OCI-LY1 (cell line): ENCODE measurements around the gene ACAD10.
"Not testable (repeated sequence)": the region's sequence is repeated elsewhere in the genome, so short reads cannot be mapped to it uniquely, and the experiment has no call there.

Source experiments
- H2AFZ ChIP-seq: fragments of 200-600 bp; sonication (generic), shearing (Covaris generic); 2 replicates; pipeline ENCODE4 v1.6.0; 2014; ENCODE audit warnings: antibody characterized with exemption, mild to moderate bottlenecking, low read length
- H3F3A ChIP-seq: fragments of 200-600 bp; sonication (generic), shearing (Covaris generic); 2 replicates; pipeline ENCODE4 v1.6.0; 2014; ENCODE audit warnings: mild to moderate bottlenecking, antibody characterized with exemption, low read length, moderate library complexity; ENCODE audit not compliant: insufficient read depth
- H3K27ac ChIP-seq: fragments of 200-600 bp; sonication (generic); 2 replicates; pipeline ENCODE4 v1.5.1; 2014; ENCODE audit warnings: low read length, mixed run types, mild to moderate bottlenecking, low read depth; ENCODE audit not compliant: poor library complexity, severe bottlenecking
- H3K27me3 ChIP-seq: fragments of 200-600 bp; sonication (generic); 2 replicates; pipeline ENCODE4 v1.6.0; 2014; ENCODE audit warnings: antibody characterized with exemption, mild to moderate bottlenecking, low read length, moderate library complexity; ENCODE audit not compliant: insufficient read depth
- H3K36me3 ChIP-seq: fragments of 200-600 bp; sonication (generic); 2 replicates; pipeline ENCODE4 v1.6.1; 2014; ENCODE audit warnings: mild to moderate bottlenecking, antibody characterized with exemption, low read length, moderate library complexity, mixed read lengths; ENCODE audit not compliant: insufficient read depth
- H3K4me1 ChIP-seq: fragments of 200-600 bp; sonication (generic); 2 replicates; pipeline ENCODE4 v1.5.1; 2014; ENCODE audit warnings: mild to moderate bottlenecking, low read length, moderate library complexity; ENCODE audit not compliant: insufficient read depth, severe bottlenecking
- H3K4me2 ChIP-seq: fragments of 200-600 bp; sonication (generic), shearing (Covaris generic); 2 replicates; pipeline ENCODE4 v1.6.1; 2014; ENCODE audit warnings: low read length
- H3K4me3 ChIP-seq: fragments of 200-600 bp; sonication (generic); 2 replicates; pipeline ENCODE4 v1.5.1; 2014; ENCODE audit warnings: low read length, low read depth, mild to moderate bottlenecking, mixed read lengths; ENCODE audit not compliant: poor library complexity, severe bottlenecking
- H3K79me2 ChIP-seq: fragments of 200-600 bp; shearing (Covaris generic); 2 replicates; pipeline ENCODE4 v1.6.1; 2016; ENCODE audit warnings: mixed run types, low read length, mixed read lengths; ENCODE audit not compliant: insufficient read depth
- H3K9ac ChIP-seq: fragments of 200-600 bp; sonication (generic), shearing (Covaris generic); 2 replicates; pipeline ENCODE4 v1.6.1; 2014; ENCODE audit warnings: mild to moderate bottlenecking, low read length, mixed read lengths
- H3K9me2 ChIP-seq: fragments of 200-600 bp; sonication (generic), shearing (Covaris generic); 2 replicates; pipeline ENCODE4 v1.6.1; 2014; ENCODE audit warnings: low read depth, mild to moderate bottlenecking, low read length, mixed read lengths
- H3K9me3 ChIP-seq: fragments of 200-600 bp; shearing (Covaris generic); 2 replicates; pipeline ENCODE4 v1.6.1; 2014; ENCODE audit warnings: low read length, mixed read lengths
- H4K20me1 ChIP-seq: fragments of 200-600 bp; sonication (generic), shearing (Covaris generic); 2 replicates; pipeline ENCODE4 v1.6.0; 2016; ENCODE audit warnings: mild to moderate bottlenecking, low read length; ENCODE audit not compliant: insufficient read depth
- EZH2 ChIP-seq: fragments of 200-600 bp; sonication (generic), shearing (Covaris generic); IDR thresholded peaks from 2 replicates; pipeline ENCODE4 v1.8.0; 2017; ENCODE audit warnings: borderline replicate concordance, mixed run types, mild to moderate bottlenecking, antibody characterized with exemption, low read length, moderate library complexity, mixed read lengths
- TF ChIP-seq, protein P1 (sequence below): fragments of 200-600 bp; sonication (generic), shearing (Covaris generic); IDR thresholded peaks from 2 replicates; pipeline ENCODE4 v1.5.1; 2017; ENCODE audit warnings: mild to moderate bottlenecking, antibody characterized with exemption, low read length, moderate library complexity, mixed read lengths

ACAD10 gene

GRCh38 chr12:111645433-111645832 lies 40.4 kb upstream of the ACAD10 start:
- Histone ChIP-seq H3K27ac (no peak overlapping the region), H3K9me3 (no peaks in the 10 kb centered on the region), H3K27me3 (no peaks in the 10 kb centered on the region), H3K4me1 (no peaks in the 10 kb centered on the region), H3K4me3 (no peak overlapping the region), H3K4me2 (no peak overlapping the region), H3F3A (no peaks in the 10 kb centered on the region), H3K79me2 (no peaks in the 10 kb centered on the region), H3K9ac (no peak overlapping the region), H3K9me2 (no peaks in the 10 kb centered on the region), H4K20me1 (no peaks in the 10 kb centered on the region), H2AFZ (no peak overlapping the region), H3K36me3 (peaks cover 34% of the 10 kb centered on the region)
- no peak for TF ChIP-seq EZH2
- TF ChIP-seq, protein P1, sequence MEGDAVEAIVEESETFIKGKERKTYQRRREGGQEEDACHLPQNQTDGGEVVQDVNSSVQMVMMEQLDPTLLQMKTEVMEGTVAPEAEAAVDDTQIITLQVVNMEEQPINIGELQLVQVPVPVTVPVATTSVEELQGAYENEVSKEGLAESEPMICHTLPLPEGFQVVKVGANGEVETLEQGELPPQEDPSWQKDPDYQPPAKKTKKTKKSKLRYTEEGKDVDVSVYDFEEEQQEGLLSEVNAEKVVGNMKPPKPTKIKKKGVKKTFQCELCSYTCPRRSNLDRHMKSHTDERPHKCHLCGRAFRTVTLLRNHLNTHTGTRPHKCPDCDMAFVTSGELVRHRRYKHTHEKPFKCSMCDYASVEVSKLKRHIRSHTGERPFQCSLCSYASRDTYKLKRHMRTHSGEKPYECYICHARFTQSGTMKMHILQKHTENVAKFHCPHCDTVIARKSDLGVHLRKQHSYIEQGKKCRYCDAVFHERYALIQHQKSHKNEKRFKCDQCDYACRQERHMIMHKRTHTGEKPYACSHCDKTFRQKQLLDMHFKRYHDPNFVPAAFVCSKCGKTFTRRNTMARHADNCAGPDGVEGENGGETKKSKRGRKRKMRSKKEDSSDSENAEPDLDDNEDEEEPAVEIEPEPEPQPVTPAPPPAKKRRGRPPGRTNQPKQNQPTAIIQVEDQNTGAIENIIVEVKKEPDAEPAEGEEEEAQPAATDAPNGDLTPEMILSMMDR = no peak

DNA sequence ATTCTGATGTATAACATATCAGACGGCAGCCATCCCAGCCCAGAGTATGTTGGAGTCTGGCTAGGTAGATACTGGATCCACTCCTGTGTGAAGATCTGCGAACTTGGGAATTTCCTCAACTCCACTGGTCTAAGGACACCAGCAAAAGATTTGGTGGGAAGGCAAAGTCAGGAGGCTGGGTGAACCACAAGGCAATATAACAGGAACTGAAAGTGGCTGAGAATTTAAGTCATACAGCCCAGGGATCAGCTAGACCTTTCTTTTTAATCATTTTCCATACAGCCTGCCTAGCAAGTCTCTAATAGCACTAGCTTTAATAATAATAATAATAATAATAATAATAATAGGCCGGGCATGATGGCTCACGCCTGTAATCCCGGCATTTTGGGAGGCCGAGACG lies 34.9 kb upstream of the ACAD10 start:
- Histone ChIP-seq H3K9me2 (no peaks in the 10 kb centered on the region), H3K79me2 (no peaks in the 10 kb centered on the region), H3K27ac (no peak overlapping the region), H2AFZ (no peak overlapping the region), H3K9me3 (no peaks in the 10 kb centered on the region), H3K4me1 (no peaks in the 10 kb centered on the region), H3K9ac (no peak overlapping the region), H3K4me3 (no peak overlapping the region), H4K20me1 (no peaks in the 10 kb centered on the region), H3F3A (no peaks in the 10 kb centered on the region), H3K27me3 (no peaks in the 10 kb centered on the region), H3K4me2 (no peak overlapping the region), H3K36me3 (peaks cover 31% of the 10 kb centered on the region)
- TF ChIP-seq EZH2 = no peak
- TF ChIP-seq, protein P1 = no peak

DNA sequence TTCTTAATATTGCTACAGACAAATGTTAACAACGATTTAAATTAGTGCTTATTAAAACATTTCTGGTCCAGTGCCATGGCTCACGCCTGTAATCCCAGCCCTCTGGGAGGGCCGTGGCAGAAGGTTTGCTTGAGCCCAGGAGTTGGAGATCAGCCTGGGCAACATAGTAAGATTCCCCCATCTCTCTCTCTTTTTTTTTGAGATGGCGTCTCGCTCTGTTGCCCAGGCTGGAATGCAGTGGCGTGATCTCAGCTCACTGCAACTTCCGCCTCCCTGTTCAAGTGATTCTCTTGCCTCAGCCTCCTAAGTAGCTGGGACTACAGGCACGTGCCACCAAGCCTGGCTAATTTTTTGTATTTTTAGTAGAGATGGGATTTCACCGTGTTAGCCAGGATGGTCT lies 33.3 kb upstream of the ACAD10 start:
- peaks cover 29% of the 10 kb centered on the region for H3K36me3 ChIP-seq
- H4K20me1 ChIP-seq, H3K27me3 ChIP-seq, H3K9ac ChIP-seq, H3K79me2 ChIP-seq, H3K9me2 ChIP-seq, H3K27ac ChIP-seq, H3F3A ChIP-seq, H3K4me1 ChIP-seq, H3K4me2 ChIP-seq, H2AFZ ChIP-seq, H3K9me3 ChIP-seq, H3K4me3 ChIP-seq: not testable (repeated sequence)

GRCh38 chr12:111653596-111653995 lies 32.3 kb upstream of the ACAD10 start:
- Histone ChIP-seq H3K79me2 (no peaks in the 10 kb centered on the region), H2AFZ (no peak overlapping the region), H3K4me1 (no peaks in the 10 kb centered on the region), H3K4me2 (no peak overlapping the region), H3F3A (no peaks in the 10 kb centered on the region), H3K9me3 (no peaks in the 10 kb centered on the region), H3K27me3 (no peaks in the 10 kb centered on the region), H3K36me3 (peaks cover 29% of the 10 kb centered on the region), H3K9me2 (no peaks in the 10 kb centered on the region), H3K4me3 (no peak overlapping the region), H3K27ac (no peak overlapping the region), H3K9ac (no peak overlapping the region), H4K20me1 (no peaks in the 10 kb centered on the region)
- TF ChIP-seq, protein P1 = no peak
- no peak for TF ChIP-seq EZH2
